PC-3 (cell line): Measurements from ENCODE around the gene KRT31. TPM values are rescaled to one million over a fixed set of nuclear protein-coding genes. Genes with fewer than 3 reads are reported as not detected.

ENCODE experiments used
- ATAC-seq: fragments of 200-7000 bp; cut with Tn5 transposase; 2 replicates; pipeline ENCODE4 v1.9.1; 2020; ENCODE audit warnings: mild to moderate bottlenecking, moderate library complexity
- BruUV-seq: library from RNA; stranded (reverse); fragments of 400-500 nt; replicated peaks from 2 replicates; lab custom pipeline; 2021; lab: Mats Ljungman, UMichigan
- CTCF ChIA-PET: fragments of 300-600 bp; sonication (Branson Sonifier 250); formaldehyde crosslinking; loops from one replicate; lab custom pipeline; 2022; ENCODE audit warnings: antibody characterized with exemption; lab: Charles Lee
- POLR2A ChIA-PET: fragments of 300-600 bp; sonication (Branson Sonifier 250); formaldehyde crosslinking; loops from one replicate; lab custom pipeline; 2022; ENCODE audit warnings: antibody characterized with exemption; ENCODE audit not compliant: unreplicated experiment; lab: Charles Lee
- DNase-seq: peaks from one replicate; pipeline ENCODE4 v3.0.0-alpha.2; 2015
- H2AFZ ChIP-seq: fragments of 300-600 bp; sonication (generic); 2 replicates; pipeline ENCODE4 v1.6.0; 2016; ENCODE audit warnings: antibody characterized with exemption, low read length
- H3F3A ChIP-seq: fragments of 300-600 bp; sonication (generic); one replicate; pipeline ENCODE4 v1.6.0; 2017; ENCODE audit warnings: antibody characterized with exemption, low read length, control low read depth, mild to moderate bottlenecking; ENCODE audit not compliant: unreplicated experiment
- H3K27ac ChIP-seq: fragments of 300-600 bp; sonication (generic); 2 replicates; pipeline ENCODE4 v1.5.1; 2016; ENCODE audit warnings: mild to moderate bottlenecking, low read length
- H3K27me3 ChIP-seq: fragments of 300-600 bp; sonication (generic); 2 replicates; pipeline ENCODE4 v1.6.1; 2016; ENCODE audit warnings: low read length, mixed read lengths
- H3K36me3 ChIP-seq: fragments of 300-600 bp; sonication (generic); 2 replicates; pipeline ENCODE4 v1.6.1; 2016; ENCODE audit warnings: low read depth, mixed run types, low read length, mixed read lengths
- H3K4me1 ChIP-seq: fragments of 300-600 bp; sonication (generic); 2 replicates; pipeline ENCODE4 v1.5.1; 2016; ENCODE audit warnings: low read length; ENCODE audit not compliant: insufficient read depth
- H3K4me2 ChIP-seq: fragments of 300-600 bp; sonication (generic); 2 replicates; pipeline ENCODE4 v1.6.0; 2016; ENCODE audit warnings: low read length
- H3K4me3 ChIP-seq: fragments of 300-600 bp; sonication (generic); 2 replicates; pipeline ENCODE4 v1.5.1; 2016; ENCODE audit warnings: mild to moderate bottlenecking, low read length, mixed read lengths
- H3K79me2 ChIP-seq: fragments of 300-600 bp; sonication (generic); 2 replicates; pipeline ENCODE4 v1.6.1; 2017; ENCODE audit warnings: low read length, mixed read lengths
- H3K9ac ChIP-seq: fragments of 300-600 bp; sonication (generic); 2 replicates; pipeline ENCODE4 v1.6.0; 2016; ENCODE audit warnings: mild to moderate bottlenecking, low read length
- H3K9me2 ChIP-seq: fragments of 300-600 bp; sonication (generic); replicated peaks from 2 replicates; pipeline ENCODE4 v1.6.1; 2016; ENCODE audit warnings: mixed run types, low read length, mixed read lengths
- H3K9me3 ChIP-seq: fragments of 300-600 bp; sonication (generic); 2 replicates; pipeline ENCODE4 v1.6.1; 2016; ENCODE audit warnings: low read length, mixed read lengths
- H4K20me1 ChIP-seq: fragments of 300-600 bp; sonication (generic); 2 replicates; pipeline ENCODE4 v1.6.1; 2016; ENCODE audit warnings: low read length, mixed read lengths
- EZH2 ChIP-seq: fragments of 300-600 bp; sonication (generic); IDR thresholded peaks from one replicate; pipeline ENCODE4 v1.6.1; 2017; ENCODE audit warnings: antibody characterized with exemption, mild to moderate bottlenecking, low read length; ENCODE audit not compliant: unreplicated experiment
- EZH2phosphoT487 ChIP-seq: fragments of 300-600 bp; sonication (generic); IDR thresholded peaks from 2 replicates; pipeline ENCODE4 v1.6.1; 2018; ENCODE audit warnings: mild to moderate bottlenecking, antibody characterized with exemption, low read length, borderline replicate concordance
- intact Hi-C: fragments of 100-400 bp; cut with micrococcal nuclease; formaldehyde crosslinking; loops from 2 replicates; pipeline ENCODE4 v1.9.0; 2023
- total RNA-seq: library from RNA; depleted of rRNA; stranded (reverse); fragments of >200 nt; gene quantifications from 2 replicates; pipeline ENCODE4 v1.2.3, GENCODE V29; 2014
- TF ChIP-seq, protein P1 (sequence below): fragments of 300-600 bp; sonication (generic); conservative IDR thresholded peaks from 2 replicates; pipeline ENCODE4 v1.5.1; 2017; ENCODE audit warnings: antibody characterized with exemption, low read depth, mild to moderate bottlenecking, low read length

Gene KRT31
- total RNA-seq, 1 experiment from 2014 or later, result not detected

DNA sequence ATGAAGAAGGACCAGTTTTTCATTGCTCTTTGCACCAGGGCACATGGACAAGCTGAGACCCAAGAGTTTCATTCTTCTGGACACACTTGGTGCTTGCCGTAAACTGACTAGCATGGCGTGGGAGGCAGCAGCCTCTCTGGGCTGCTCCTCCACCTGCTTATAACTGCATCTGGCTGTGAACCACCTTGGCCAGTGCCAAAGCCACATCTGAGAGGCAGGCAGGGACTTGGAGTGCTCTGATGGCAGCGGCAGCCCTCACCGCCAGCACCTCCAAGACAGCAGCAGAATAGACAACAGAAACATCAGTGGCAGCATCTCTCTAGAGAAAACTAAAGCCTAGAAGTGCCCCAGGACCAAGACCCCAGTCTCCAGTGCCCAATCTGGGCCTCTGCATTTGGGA is 22.3 kb upstream of the KRT31 start:
- BruUV-seq, result no TSS peak
- H3K9me3 ChIP-seq, result no peaks in the 10 kb centered on the region
- no peak overlapping the region for H3K27ac ChIP-seq
- H3F3A ChIP-seq, result no peaks in the 10 kb centered on the region
- no peak overlapping the region for H3K4me2 ChIP-seq
- H2AFZ ChIP-seq, result no peak overlapping the region
- ATAC-seq (no peak), DNase-seq (no peak)
- peaks cover 50% of the 10 kb centered on the region for H3K4me1 ChIP-seq
- no peaks in the 10 kb centered on the region for H3K9me2 ChIP-seq
- no peaks in the 10 kb centered on the region for H4K20me1 ChIP-seq
- intact Hi-C loops, result no loop called here
- H3K79me2 ChIP-seq, result no peaks in the 10 kb centered on the region
- CTCF ChIA-PET, result no interaction called here
- TF ChIP-seq EZH2phosphoT487, result no peak
- no peaks in the 10 kb centered on the region for H3K27me3 ChIP-seq
- H3K36me3 ChIP-seq, result no peaks in the 10 kb centered on the region
- POLR2A ChIA-PET, result no interaction called here
- no peak overlapping the region for H3K4me3 ChIP-seq
- no peak overlapping the region for H3K9ac ChIP-seq

DNA sequence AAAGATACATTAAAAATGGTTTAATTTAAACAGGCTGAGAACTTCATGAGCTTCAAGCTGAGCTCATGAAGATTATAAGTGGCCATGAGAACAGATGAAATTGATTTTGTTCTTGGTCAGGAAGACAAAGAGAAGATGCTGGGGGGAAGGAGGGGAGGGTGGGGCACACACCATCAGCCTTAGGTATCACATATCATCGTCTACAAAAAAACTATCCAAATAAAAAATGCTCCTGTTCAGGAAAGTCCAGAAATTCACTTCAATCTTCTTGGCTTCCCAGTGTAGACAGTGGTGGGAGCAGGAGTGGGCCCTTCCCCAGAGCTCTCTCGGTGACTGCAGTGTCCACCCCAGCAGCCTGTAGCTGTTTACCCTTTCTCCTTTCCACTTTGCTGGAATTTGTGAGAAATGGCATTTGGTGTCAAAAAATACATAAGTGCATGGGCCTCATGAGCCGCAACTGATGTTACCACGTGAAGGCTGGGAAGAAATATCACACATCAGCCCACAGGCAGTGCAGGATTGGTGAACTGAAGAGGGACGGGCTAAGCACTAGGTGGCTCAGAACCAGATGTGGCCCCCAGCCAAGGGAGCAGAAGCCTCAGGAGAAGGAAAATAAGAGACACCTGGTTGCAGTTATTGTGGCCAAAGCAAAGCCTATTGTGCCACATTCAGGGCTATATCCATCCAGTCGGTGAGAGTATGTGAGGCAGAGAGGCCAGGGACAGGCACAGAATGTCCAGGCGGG is 20.9 kb upstream of the KRT31 start:
- H3K27ac ChIP-seq, result peak overlapping the region; percentile 93
- H3F3A ChIP-seq, result no peaks in the 10 kb centered on the region
- no peaks in the 10 kb centered on the region for H3K79me2 ChIP-seq
- peak; percentile 52 for DNase-seq
- TF ChIP-seq EZH2phosphoT487, result no peak
- TF ChIP-seq EZH2, result no peak
- TF ChIP-seq, protein P1, sequence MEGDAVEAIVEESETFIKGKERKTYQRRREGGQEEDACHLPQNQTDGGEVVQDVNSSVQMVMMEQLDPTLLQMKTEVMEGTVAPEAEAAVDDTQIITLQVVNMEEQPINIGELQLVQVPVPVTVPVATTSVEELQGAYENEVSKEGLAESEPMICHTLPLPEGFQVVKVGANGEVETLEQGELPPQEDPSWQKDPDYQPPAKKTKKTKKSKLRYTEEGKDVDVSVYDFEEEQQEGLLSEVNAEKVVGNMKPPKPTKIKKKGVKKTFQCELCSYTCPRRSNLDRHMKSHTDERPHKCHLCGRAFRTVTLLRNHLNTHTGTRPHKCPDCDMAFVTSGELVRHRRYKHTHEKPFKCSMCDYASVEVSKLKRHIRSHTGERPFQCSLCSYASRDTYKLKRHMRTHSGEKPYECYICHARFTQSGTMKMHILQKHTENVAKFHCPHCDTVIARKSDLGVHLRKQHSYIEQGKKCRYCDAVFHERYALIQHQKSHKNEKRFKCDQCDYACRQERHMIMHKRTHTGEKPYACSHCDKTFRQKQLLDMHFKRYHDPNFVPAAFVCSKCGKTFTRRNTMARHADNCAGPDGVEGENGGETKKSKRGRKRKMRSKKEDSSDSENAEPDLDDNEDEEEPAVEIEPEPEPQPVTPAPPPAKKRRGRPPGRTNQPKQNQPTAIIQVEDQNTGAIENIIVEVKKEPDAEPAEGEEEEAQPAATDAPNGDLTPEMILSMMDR, result no peak
- intact Hi-C loops, result no loop called here
- no peaks in the 10 kb centered on the region for H4K20me1 ChIP-seq
- no peaks in the 10 kb centered on the region for H3K36me3 ChIP-seq
- CTCF ChIA-PET, result interaction anchor here (0.6 to 1.4 kb wide), 5 partner anchors 14 to 130 kb away, joined by 3 to 6 read pairs (median 4); no protein-coding TSS in a partner anchor
- H3K4me2 ChIP-seq, result peak overlapping the region; percentile 67
- ATAC-seq, result peak; percentile 33
- H3K27me3 ChIP-seq, result no peaks in the 10 kb centered on the region
- peak overlapping the region; percentile 56 for H3K9ac ChIP-seq
- no peaks in the 10 kb centered on the region for H3K9me3 ChIP-seq
- POLR2A ChIA-PET, result interaction anchor here (0.6 kb wide), 1 partner anchor 123 kb away, joined by 5 read pairs; no protein-coding TSS in a partner anchor
- H3K4me1 ChIP-seq, result peaks cover 54% of the 10 kb centered on the region
- H3K9me2 ChIP-seq, result no peaks in the 10 kb centered on the region
- H3K4me3 ChIP-seq, result peak overlapping the region; percentile 18; the same call in 1 of the 2 replicates
- BruUV-seq, result no TSS peak
- no peak overlapping the region for H2AFZ ChIP-seq

DNA sequence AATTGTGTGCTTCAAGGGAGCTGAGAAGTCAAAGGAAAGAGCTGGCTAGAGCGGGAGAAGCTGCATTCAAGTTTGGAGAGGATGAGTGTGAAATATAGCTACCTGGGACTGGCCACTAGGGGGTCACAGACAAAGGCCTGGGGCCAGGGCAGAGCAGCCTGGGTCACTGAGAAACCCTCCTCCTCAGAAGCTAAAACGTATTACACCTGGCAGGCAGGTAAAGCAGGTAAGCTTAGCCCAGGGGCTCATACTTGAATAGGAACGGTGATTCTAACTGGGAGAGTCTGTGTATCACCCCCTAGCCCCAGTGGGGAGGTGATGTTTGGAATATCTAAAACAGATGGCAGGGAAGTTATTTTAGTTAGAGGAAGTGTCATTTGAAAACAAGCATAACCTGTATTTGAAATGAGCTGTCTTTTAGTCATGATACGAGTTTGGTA is 20.2 kb upstream of the KRT31 start:
- Histone ChIP-seq H3K79me2 (no peaks in the 10 kb centered on the region), H3K27ac (peak overlapping the region; percentile 93), H3K27me3 (no peaks in the 10 kb centered on the region), H4K20me1 (no peaks in the 10 kb centered on the region), H3K9me3 (no peaks in the 10 kb centered on the region), H3F3A (no peaks in the 10 kb centered on the region), H3K36me3 (no peaks in the 10 kb centered on the region), H3K4me3 (peak overlapping the region; percentile 18; the same call in 1 of the 2 replicates), H3K4me1 (peaks cover 56% of the 10 kb centered on the region), H2AFZ (0 out of 2 replicates have a peak overlapping the region, but pooled peaks have one; percentile 7), H3K4me2 (peak overlapping the region; percentile 67), H3K9me2 (no peaks in the 10 kb centered on the region), H3K9ac (peak overlapping the region; percentile 56)
- ChIA-PET POLR2A (interaction anchor here (0.6 kb wide), 1 partner anchor 123 kb away, joined by 5 read pairs; no protein-coding TSS in a partner anchor), CTCF (interaction anchor here (0.6 to 1.4 kb wide), 6 partner anchors 13 to 131 kb away, joined by 3 to 6 read pairs (median 5); no protein-coding TSS in a partner anchor)
- DNase-seq (peak; percentile 84), ATAC-seq (peak; percentile 66)
- no peak for TF ChIP-seq EZH2
- TF ChIP-seq, protein P1, result peak; percentile 73
- intact Hi-C loops, result no loop called here
- no TSS peak for BruUV-seq
